Measurements from ENCODE around the gene TRMT1L. TPM values are rescaled to one million over a fixed set of nuclear protein-coding genes. Genes with fewer than 3 reads are reported as not detected.

TRMT1L gene
- total and polyA plus RNA-seq, 2 of the 8 experiments (the other 6 are each of a cell fraction or from before 2014, with no cell fraction given): 13.8 to 22.3 TPM

DNA sequence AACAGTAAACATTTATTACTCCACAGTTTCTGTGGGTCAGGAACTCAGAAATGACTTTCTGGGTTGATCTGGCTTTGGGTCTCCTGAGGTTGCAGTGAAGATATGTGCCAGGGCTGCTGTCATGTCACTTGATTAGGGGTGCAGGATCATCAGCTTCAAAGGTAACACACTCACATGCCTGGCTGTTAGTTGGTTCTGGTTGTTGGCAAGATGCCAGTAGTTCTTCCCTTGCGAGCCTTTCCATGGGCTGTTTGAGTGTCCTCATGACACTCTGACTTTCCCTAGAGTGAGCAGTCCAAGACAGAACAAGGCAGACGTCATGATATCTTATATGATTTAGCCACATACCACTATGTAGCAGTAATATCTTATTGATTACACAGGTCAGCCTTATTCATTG lies 2.0 kb upstream of the TRMT1L start:
- Histone ChIP-seq H3K4me2 (ENCODE audit: insufficient read depth in 1 of 2, low read depth in 2 of 2, low read length in 2 of 2) (no peak overlapping the region; a peak in 1 of 4 replicates), H2BK120ac (replicated peaks; ENCODE audit: low read depth, low read length) (no peak overlapping the region), H3K23ac (ENCODE audit: insufficient read length) (no peak overlapping the region), H4K5ac (ENCODE audit: insufficient read length, low read depth, low read length) (no peak overlapping the region), H2AK5ac (ENCODE audit: low read depth, low read length) (no peak overlapping the region), H4K8ac (ENCODE audit: extremely low read depth, insufficient read depth, low read length) (no peak overlapping the region), H3K27ac (ENCODE audit: low read depth, low read length) (no peak overlapping the region), H4K91ac (replicated peaks; ENCODE audit: insufficient read length, low read length) (no peak overlapping the region), H3K4me3 (ENCODE audit: extremely low read depth in 1 of 4, insufficient read depth in 2 of 4, low read depth in 3 of 4, low read length in 4 of 4) (no peak overlapping the region), H3K14ac (ENCODE audit: insufficient read length) (no peak overlapping the region), H3K9ac (replicated peaks in 1 of 4; ENCODE audit: extremely low read depth in 1 of 4, low read depth in 3 of 4, low read length in 3 of 4) (no peak overlapping the region), H3K36me3 (ENCODE audit: control insufficient read depth in 2 of 4, insufficient read depth in 4 of 4, low read length in 3 of 4) (no peaks in the 10 kb centered on the region), H2BK5ac (ENCODE audit: low read depth, low read length) (no peak overlapping the region), H3K23me2 (ENCODE audit: low read depth, low read length) (peaks cover 13% of the 10 kb centered on the region), H3K79me1 (ENCODE audit: low read depth, low read length) (no peaks in the 10 kb centered on the region), H3K56ac (replicated peaks; ENCODE audit: insufficient read length, low read depth, low read length) (no peak overlapping the region), H3K4me1 (replicated peaks in 1 of 4; ENCODE audit: control insufficient read depth in 3 of 4, insufficient read depth in 4 of 4, low read length in 3 of 4) (no peaks in the 10 kb centered on the region; a peak in 3 of 7 replicates), H2BK12ac (ENCODE audit: low read depth, low read length) (no peak overlapping the region), H3K79me2 (ENCODE audit: control insufficient read depth in 1 of 2, insufficient read depth in 2 of 2, low read length in 2 of 2) (peaks cover 0 to 13% of the 10 kb centered on the region in 2 experiments; a peak in 2 of 4 replicates), H2BK20ac (ENCODE audit: low read length) (no peak overlapping the region), H4K20me1 (replicated peaks in 1 of 2; ENCODE audit: control insufficient read depth in 1 of 2, insufficient read depth in 2 of 2, low read length in 2 of 2) (no peaks in the 10 kb centered on the region), H3K27me3 (replicated peaks in 1 of 4; ENCODE audit: control insufficient read depth in 3 of 4, extremely low read depth in 1 of 4, insufficient read depth in 3 of 4, low read length in 3 of 4) (no peaks in the 10 kb centered on the region), H3K18ac (ENCODE audit: extremely low read depth, low read length) (no peak overlapping the region), H2AFZ (ENCODE audit: low read length) (no peak overlapping the region), H3K9me3 (ENCODE audit: insufficient read depth in 2 of 2, low read depth in 1 of 2, low read length in 1 of 2) (no peaks in the 10 kb centered on the region), H3K4ac (replicated peaks; ENCODE audit: insufficient read length, low read depth, low read length) (no peak overlapping the region), H2BK15ac (ENCODE audit: low read length) (no peak overlapping the region)
- TF ChIP-seq TEAD4 (IDR thresholded peaks at IDR 0.05; ENCODE audit: low read depth, low read length): no peak
- TF ChIP-seq POLR2AphosphoS5 (IDR thresholded peaks at IDR 0.05; ENCODE audit: low read depth, low read length): no peak
- no peak for TF ChIP-seq BCL11A (IDR thresholded peaks at IDR 0.05; ENCODE audit: low read depth in 2 of 2, low read length in 2 of 2)
- TF ChIP-seq EP300 (IDR thresholded peaks at IDR 0.05; ENCODE audit: borderline replicate concordance in 1 of 2, low read depth in 2 of 2, low read length in 2 of 2): no peak
- no peak for TF ChIP-seq HDAC6 (IDR thresholded peaks at IDR 0.05; ENCODE audit: low read depth, low read length)
- no peak for TF ChIP-seq SRF (IDR thresholded peaks at IDR 0.05; ENCODE audit: low read depth, low read length)
- no peak for DNase-seq (ENCODE audit: low read depth in 1 of 2, low spot score in 2 of 2)
- WGBS, 2 experiments (ENCODE audit: extremely low coverage in 1 of 2, insufficient coverage in 1 of 2, insufficient read length in 1 of 2, insufficient replicate concordance in 2 of 2, low coverage in 1 of 2, low lambda C conversion rate in 2 of 2, missing lambda C conversion rate in 1 of 2): 86% methylated on average over 2 of the region's 2 CpGs; no CpG with 5 or more reads in 1 of the 2 experiments
- POLR2A ChIA-PET (ENCODE audit: partially characterized antibody): no interaction called here
- CTCF ChIA-PET (ENCODE audit: partially characterized antibody): interaction anchor here (0.7 to 8.0 kb wide), 2 partner anchors 11 to 166 kb away, joined by 3 to 60 read pairs; no protein-coding TSS in a partner anchor
- no peak for FAIRE-seq

Data from H1 (cell line).